Astrocyte (in vitro differentiated cells and primary cell): ENCODE measurements around the gene CMTM1.

Source experiments
- EZH2 ChIP-seq: IDR thresholded peaks from 2 replicates; pipeline ENCODE4 v1.6.1; 2012; ENCODE audit warnings: mild to moderate bottlenecking, low read length, inconsistent platforms; ENCODE audit not compliant: insufficient read depth
- TF ChIP-seq, protein P1 (sequence below): IDR thresholded peaks from 2 replicates; pipeline ENCODE4 v1.5.1; 2011; ENCODE audit warnings: low read depth, mild to moderate bottlenecking, inconsistent platforms, low read length, moderate library complexity; ENCODE audit not compliant: insufficient read depth

DNA sequence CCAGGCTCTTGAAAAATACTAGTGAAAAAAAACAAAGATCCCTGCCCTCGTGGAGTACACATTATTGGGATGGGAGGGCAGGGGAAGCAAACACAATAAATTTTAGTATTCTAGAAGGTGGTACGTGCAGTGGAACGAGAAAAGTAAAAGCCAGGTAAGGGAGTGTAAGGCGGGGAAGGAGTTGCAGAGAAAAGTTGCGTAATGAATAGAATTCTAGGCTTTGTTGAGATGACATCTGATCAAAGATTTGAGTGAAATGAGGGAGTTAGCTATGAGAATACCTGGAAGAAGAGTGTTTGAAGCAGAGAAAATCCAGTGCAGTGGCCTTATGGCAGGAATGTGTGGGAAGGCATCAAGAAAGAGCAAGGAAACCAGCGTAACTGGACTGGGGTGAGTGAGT, 11.7 kb upstream of the CMTM1 start:
- TF ChIP-seq, protein P1, sequence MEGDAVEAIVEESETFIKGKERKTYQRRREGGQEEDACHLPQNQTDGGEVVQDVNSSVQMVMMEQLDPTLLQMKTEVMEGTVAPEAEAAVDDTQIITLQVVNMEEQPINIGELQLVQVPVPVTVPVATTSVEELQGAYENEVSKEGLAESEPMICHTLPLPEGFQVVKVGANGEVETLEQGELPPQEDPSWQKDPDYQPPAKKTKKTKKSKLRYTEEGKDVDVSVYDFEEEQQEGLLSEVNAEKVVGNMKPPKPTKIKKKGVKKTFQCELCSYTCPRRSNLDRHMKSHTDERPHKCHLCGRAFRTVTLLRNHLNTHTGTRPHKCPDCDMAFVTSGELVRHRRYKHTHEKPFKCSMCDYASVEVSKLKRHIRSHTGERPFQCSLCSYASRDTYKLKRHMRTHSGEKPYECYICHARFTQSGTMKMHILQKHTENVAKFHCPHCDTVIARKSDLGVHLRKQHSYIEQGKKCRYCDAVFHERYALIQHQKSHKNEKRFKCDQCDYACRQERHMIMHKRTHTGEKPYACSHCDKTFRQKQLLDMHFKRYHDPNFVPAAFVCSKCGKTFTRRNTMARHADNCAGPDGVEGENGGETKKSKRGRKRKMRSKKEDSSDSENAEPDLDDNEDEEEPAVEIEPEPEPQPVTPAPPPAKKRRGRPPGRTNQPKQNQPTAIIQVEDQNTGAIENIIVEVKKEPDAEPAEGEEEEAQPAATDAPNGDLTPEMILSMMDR = no peak
- no peak for TF ChIP-seq EZH2
